B cell (primary cell): ENCODE measurements around the gene AKAP11. TPM values are rescaled to one million over a fixed set of nuclear protein-coding genes. Genes with fewer than 3 reads are reported as not detected.

Experiments
- ATAC-seq: fragments of 200-7000 bp; cut with Tn5 transposase; one replicate; pipeline ENCODE4 v1.10.0; 2021; ENCODE audit warnings: low read depth, mild to moderate bottlenecking, moderate number of reproducible peaks, moderate library complexity
- CTCF ChIA-PET: fragments of 350-600 bp; sonication (Branson Sonifier 250); formaldehyde crosslinking; loops from one replicate; lab custom pipeline; 2021; ENCODE audit warnings: antibody characterized with exemption, inconsistent platforms; lab: Charles Lee
- POLR2A ChIA-PET: fragments of 350-600 bp; sonication (Branson Sonifier 250); formaldehyde crosslinking; loops from one replicate; lab custom pipeline; 2021; ENCODE audit warnings: antibody characterized with exemption; lab: Charles Lee
- DNase-seq: peaks from one replicate; pipeline ENCODE4 v3.0.0; 2013
- H2AFZ ChIP-seq: 2 replicates; pipeline ENCODE4 v1.6.1; 2012; ENCODE audit warnings: mild to moderate bottlenecking, low read depth, low read length; ENCODE audit not compliant: insufficient read depth, poor library complexity, severe bottlenecking
- H3K27ac ChIP-seq, 2 donors: 1 replicate in 1 of 2; 2 replicates in 1 of 2; pipeline ENCODE4 v1.5.1; 2012 to 2013; ENCODE audit warnings: low read length in 2 of 2, mild to moderate bottlenecking in 2 of 2, moderate library complexity in 1 of 2
- H3K27me3 ChIP-seq, 4 experiments: fragments of 200-600 bp in 1 of 4; sonication (generic) in 1 of 4; replicated peaks in 1 of 4; 1 replicate in 2 of 4; 2 replicates in 2 of 4; pipeline versions ENCODE4 v1.6.1 to v1.7.0; 2013 to 2016; ENCODE audit warnings: low read length in 3 of 4, mild to moderate bottlenecking in 2 of 4, mixed read lengths in 1 of 4, moderate library complexity in 1 of 4; ENCODE audit not compliant: insufficient read depth in 4 of 4, control insufficient read depth in 3 of 4; ENCODE audit errors: control extremely low read depth in 1 of 4
- H3K36me3 ChIP-seq, 2 experiments: replicated peaks in 1 of 2; 1 replicate in 1 of 2; 2 replicates in 1 of 2; pipeline versions ENCODE4 v1.6.1 to v1.7.1; 2013; ENCODE audit warnings: low read length in 1 of 2; ENCODE audit not compliant: insufficient read depth in 2 of 2, control insufficient read depth in 1 of 2; ENCODE audit errors: control extremely low read depth in 1 of 2, extremely low read depth in 1 of 2
- H3K4me1 ChIP-seq, 2 donors: fragments of 200-600 bp in 1 of 2; sonication (generic) in 1 of 2; 1 replicate in 1 of 2; 2 replicates in 1 of 2; pipeline versions ENCODE4 v1.5.1 to v1.6.1; 2013 to 2017; ENCODE audit warnings: low read length in 2 of 2; ENCODE audit not compliant: control insufficient read depth in 2 of 2, insufficient read depth in 2 of 2
- H3K4me2 ChIP-seq: replicated peaks from 2 replicates; pipeline ENCODE3; 2012; ENCODE audit warnings: mild to moderate bottlenecking, low read depth, low read length; ENCODE audit not compliant: poor library complexity, severe bottlenecking
- H3K4me3 ChIP-seq, 5 experiments: fragments of 200-600 bp in 1 of 5; sonication (generic) in 1 of 5; 1 replicate in 3 of 5; 2 replicates in 2 of 5; pipeline versions ENCODE4 v1.5.1 to v1.7.0; 2011 to 2016; ENCODE audit warnings: low read length in 4 of 5, mild to moderate bottlenecking in 4 of 5, low read depth in 2 of 5, control low read depth in 1 of 5, moderate library complexity in 1 of 5; ENCODE audit not compliant: insufficient read depth in 1 of 5; ENCODE audit errors: control extremely low read depth in 1 of 5, extremely low read depth in 1 of 5
- H3K79me2 ChIP-seq: fragments of 200-600 bp; sonication (generic); one replicate; pipeline ENCODE4 v1.6.0; 2016; ENCODE audit warnings: low read length; ENCODE audit not compliant: control insufficient read depth, insufficient read depth
- H3K9ac ChIP-seq: fragments of 200-600 bp; sonication (generic); 2 replicates; pipeline ENCODE4 v1.6.1; 2017; ENCODE audit warnings: mild to moderate bottlenecking, low read length, moderate library complexity
- H3K9me3 ChIP-seq, 3 donors: one replicate each; pipeline versions ENCODE4 v1.6.1 to v1.7.1; 2013; ENCODE audit warnings: low read length in 2 of 3; ENCODE audit not compliant: control insufficient read depth in 2 of 3, insufficient read depth in 1 of 3; ENCODE audit errors: control extremely low read depth in 1 of 3
- H4K20me1 ChIP-seq: 2 replicates; pipeline ENCODE4 v1.6.0; 2012; ENCODE audit warnings: mild to moderate bottlenecking, low read length; ENCODE audit not compliant: insufficient read depth, control insufficient read depth, poor library complexity, severe bottlenecking
- H3K27ac Mint-ChIP-seq: one replicate; pipeline ENCODE4 v1.8.0; 2021; ENCODE audit warnings: mixed read lengths
- H3K27me3 Mint-ChIP-seq: one replicate; pipeline ENCODE4 v1.8.0; 2021; ENCODE audit warnings: mixed read lengths
- H3K4me1 Mint-ChIP-seq: one replicate; pipeline ENCODE4 v1.8.0; 2021; ENCODE audit warnings: mixed read lengths
- H3K4me3 Mint-ChIP-seq: one replicate; pipeline ENCODE4 v1.8.0; 2021; ENCODE audit warnings: mixed read lengths
- H3K9me3 Mint-ChIP-seq: one replicate; pipeline ENCODE4 v1.8.0; 2022; ENCODE audit warnings: mixed read lengths; ENCODE audit not compliant: insufficient read depth
- EZH2 ChIP-seq: IDR thresholded peaks from 2 replicates; pipeline ENCODE4 v1.6.1; 2012; ENCODE audit warnings: borderline replicate concordance, low read depth, mild to moderate bottlenecking, moderate library complexity, low read length; ENCODE audit not compliant: insufficient read depth, poor library complexity, severe bottlenecking
- WGBS: methylation state at CpG from one replicate; pipeline ENCODE4 v1.1.5; 2013; ENCODE audit warnings: missing lambda C conversion rate; ENCODE audit not compliant: insufficient coverage; 5-methylcytosine and 5-hydroxymethylcytosine counted together
- intact Hi-C: fragments of 100-400 bp; cut with micrococcal nuclease; formaldehyde crosslinking; loops from one replicate; pipeline ENCODE4 v1.10.0; 2022
- polyA plus RNA-seq: library from polyadenylated mRNA; depleted of rRNA; stranded (reverse); fragments of >200 nt; gene quantifications from 2 replicates; pipeline ENCODE4 v1.2.3, GENCODE V29; 2012
- total RNA-seq, 2 donors: library from RNA; stranded (reverse); fragments of 120-200 nt in 1 of 2; gene quantifications; 1 replicate in 1 of 2; 2 replicates in 1 of 2; pipeline versions ENCODE4 v1.2.3 to v1.2.4, GENCODE V29; 2013 to 2022
- TF ChIP-seq, protein P1 (sequence below): fragments of 200-600 bp; IDR thresholded peaks from one replicate; pipeline ENCODE4 v1.8.0; 2022; ENCODE audit warnings: antibody characterized with exemption, mild to moderate bottlenecking

AKAP11 gene
- total and polyA plus RNA-seq, 2 donors (not counting 1 experiment from before 2014, with no cell fraction given): 10.2 to 42.9 TPM

DNA sequence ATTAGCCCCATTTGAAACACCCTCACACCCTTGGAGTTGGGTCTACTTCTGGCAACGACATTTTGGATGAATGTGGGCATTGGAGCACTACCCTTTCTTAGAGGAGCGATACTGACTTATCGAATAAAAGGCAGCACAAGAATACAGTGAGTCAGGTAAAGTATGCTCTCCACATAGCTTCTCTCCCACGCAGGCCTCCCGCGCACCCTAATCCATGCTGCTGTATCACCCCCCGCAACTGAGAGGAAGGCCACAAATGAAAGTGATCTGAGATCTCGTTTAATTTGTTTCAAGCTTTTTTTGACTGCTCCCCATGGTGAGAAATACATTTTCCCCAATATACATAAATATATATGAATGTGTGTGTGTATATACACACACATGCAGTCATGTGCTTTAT, 25.4 kb upstream of the AKAP11 start:
- Histone ChIP-seq H3K4me3 (no peak overlapping the region), H4K20me1 (no peaks in the 10 kb centered on the region), H3K36me3 (no peaks in the 10 kb centered on the region), H3K27ac (no peak overlapping the region), H3K9ac (no peak overlapping the region), H3K4me2 (no peak overlapping the region), H3K4me1 (no peaks in the 10 kb centered on the region), H3K79me2 (no peaks in the 10 kb centered on the region), H2AFZ (no peak overlapping the region), H3K9me3 (no peaks in the 10 kb centered on the region), H3K27me3 (no peaks in the 10 kb centered on the region)
- Mint-ChIP-seq H3K9me3 (no peaks in the 10 kb centered on the region), H3K27ac (no peak overlapping the region), H3K4me3 (no peak overlapping the region), H3K27me3 (peaks cover 4% of the 10 kb centered on the region), H3K4me1 (no peaks in the 10 kb centered on the region)
- ATAC-seq (no peak), DNase-seq (no peak)
- TF ChIP-seq EZH2: no peak
- TF ChIP-seq, protein P1, sequence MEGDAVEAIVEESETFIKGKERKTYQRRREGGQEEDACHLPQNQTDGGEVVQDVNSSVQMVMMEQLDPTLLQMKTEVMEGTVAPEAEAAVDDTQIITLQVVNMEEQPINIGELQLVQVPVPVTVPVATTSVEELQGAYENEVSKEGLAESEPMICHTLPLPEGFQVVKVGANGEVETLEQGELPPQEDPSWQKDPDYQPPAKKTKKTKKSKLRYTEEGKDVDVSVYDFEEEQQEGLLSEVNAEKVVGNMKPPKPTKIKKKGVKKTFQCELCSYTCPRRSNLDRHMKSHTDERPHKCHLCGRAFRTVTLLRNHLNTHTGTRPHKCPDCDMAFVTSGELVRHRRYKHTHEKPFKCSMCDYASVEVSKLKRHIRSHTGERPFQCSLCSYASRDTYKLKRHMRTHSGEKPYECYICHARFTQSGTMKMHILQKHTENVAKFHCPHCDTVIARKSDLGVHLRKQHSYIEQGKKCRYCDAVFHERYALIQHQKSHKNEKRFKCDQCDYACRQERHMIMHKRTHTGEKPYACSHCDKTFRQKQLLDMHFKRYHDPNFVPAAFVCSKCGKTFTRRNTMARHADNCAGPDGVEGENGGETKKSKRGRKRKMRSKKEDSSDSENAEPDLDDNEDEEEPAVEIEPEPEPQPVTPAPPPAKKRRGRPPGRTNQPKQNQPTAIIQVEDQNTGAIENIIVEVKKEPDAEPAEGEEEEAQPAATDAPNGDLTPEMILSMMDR: no peak
- CTCF ChIA-PET: no interaction called here
- POLR2A ChIA-PET: no interaction called here
- 91% methylated on average over 5 of the region's 8 CpGs for WGBS
- intact Hi-C loops: no loop called here

DNA sequence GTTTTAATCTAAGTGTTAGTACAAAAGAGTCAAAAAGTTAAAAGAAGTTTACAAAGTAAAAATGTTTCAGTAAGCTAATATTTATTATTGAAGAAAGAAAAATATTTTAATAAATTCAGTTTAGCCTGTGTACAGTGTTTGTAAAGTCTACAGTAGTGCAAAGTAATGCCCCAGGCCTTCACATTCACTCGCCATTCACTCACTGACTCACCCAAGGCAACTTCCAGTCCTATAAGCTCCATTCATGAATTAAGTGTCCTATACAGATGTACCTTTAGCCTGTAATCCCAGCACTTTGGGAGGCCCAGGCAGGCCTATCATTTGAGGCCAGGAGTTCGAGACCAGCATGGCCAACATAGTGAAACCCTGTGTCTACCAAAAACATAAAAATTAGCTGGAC, 24.1 kb upstream of the AKAP11 start:
- ChIA-PET POLR2A (no interaction called here), CTCF (no interaction called here)

More for the DNA sequence above, 24.1 kb upstream of the AKAP11 start:
- no peaks in the 10 kb centered on the region for H3K9me3 Mint-ChIP-seq
- H2AFZ ChIP-seq: no peak overlapping the region
- TF ChIP-seq, protein P1: no peak
- no peak for TF ChIP-seq EZH2
- intact Hi-C loops: no loop called here
- H3K9ac ChIP-seq: no peak overlapping the region
- H3K36me3 ChIP-seq: no peaks in the 10 kb centered on the region
- H3K79me2 ChIP-seq: no peaks in the 10 kb centered on the region
- H3K4me3 Mint-ChIP-seq: no peak overlapping the region
- H3K27ac ChIP-seq: no peak overlapping the region
- 100% methylated on average over 1 of the region's 2 CpGs for WGBS
- H3K27ac Mint-ChIP-seq: no peak overlapping the region
- no peaks in the 10 kb centered on the region for H3K9me3 ChIP-seq
- no peak for ATAC-seq
- H3K4me1 Mint-ChIP-seq: no peaks in the 10 kb centered on the region
- H3K4me3 ChIP-seq: no peak overlapping the region
- H3K4me1 ChIP-seq: no peaks in the 10 kb centered on the region
- DNase-seq: no peak
- no peak overlapping the region for H3K4me2 ChIP-seq
- no peaks in the 10 kb centered on the region for H3K27me3 ChIP-seq
- peaks cover 4% of the 10 kb centered on the region for H3K27me3 Mint-ChIP-seq
- H4K20me1 ChIP-seq: no peaks in the 10 kb centered on the region
